Measurements from ENCODE around the gene EDNRB.

DNA sequence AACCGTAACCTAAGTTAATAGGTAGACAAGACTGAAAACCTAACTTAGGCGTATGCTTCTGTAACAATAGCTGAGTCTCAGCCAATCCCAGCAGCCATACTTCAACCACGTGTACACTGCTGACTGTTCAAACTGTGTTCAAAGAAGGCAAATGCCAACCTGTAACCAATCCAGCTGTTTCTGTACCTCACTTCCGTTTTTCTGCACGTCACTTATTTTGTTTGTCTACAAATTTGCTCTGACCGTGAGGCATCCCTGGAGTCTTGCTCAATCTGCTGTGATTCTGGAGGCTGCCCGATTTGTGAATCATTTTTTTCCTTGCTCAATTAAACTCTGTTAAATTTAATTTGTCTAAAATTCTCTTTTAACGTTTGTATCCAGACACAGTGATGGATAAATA, 59.2 kb downstream of the EDNRB start:
- TF ChIP-seq CTCF (IDR thresholded peaks at IDR 0.05 in 2 of 3, conservative IDR thresholded peaks at IDR 0.05 in 1 of 3; ENCODE audit: borderline replicate concordance in 1 of 3, insufficient read depth in 1 of 3, low read depth in 2 of 3, low read length in 2 of 3) (no peak), POLR2AphosphoS5 (IDR thresholded peaks at IDR 0.05; ENCODE audit: low read depth, low read length) (no peak), CEBPB (IDR thresholded peaks at IDR 0.05; ENCODE audit: low read depth) (no peak), EZH2 (IDR thresholded peaks at IDR 0.05) (no peak), POLR2A (IDR thresholded peaks at IDR 0.05; ENCODE audit: borderline replicate concordance, extremely low read depth, insufficient read depth, insufficient read length) (no peak), EZH2phosphoT487 (IDR thresholded peaks at IDR 0.05; ENCODE audit: borderline replicate concordance) (no peak), SIN3A (IDR thresholded peaks at IDR 0.05; ENCODE audit: low read depth) (no peak), ELF1 (IDR thresholded peaks at IDR 0.05; ENCODE audit: borderline replicate concordance, low read depth) (no peak), SP1 (IDR thresholded peaks at IDR 0.05; ENCODE audit: low read depth) (no peak)
- TF ChIP-seq, protein P1, sequence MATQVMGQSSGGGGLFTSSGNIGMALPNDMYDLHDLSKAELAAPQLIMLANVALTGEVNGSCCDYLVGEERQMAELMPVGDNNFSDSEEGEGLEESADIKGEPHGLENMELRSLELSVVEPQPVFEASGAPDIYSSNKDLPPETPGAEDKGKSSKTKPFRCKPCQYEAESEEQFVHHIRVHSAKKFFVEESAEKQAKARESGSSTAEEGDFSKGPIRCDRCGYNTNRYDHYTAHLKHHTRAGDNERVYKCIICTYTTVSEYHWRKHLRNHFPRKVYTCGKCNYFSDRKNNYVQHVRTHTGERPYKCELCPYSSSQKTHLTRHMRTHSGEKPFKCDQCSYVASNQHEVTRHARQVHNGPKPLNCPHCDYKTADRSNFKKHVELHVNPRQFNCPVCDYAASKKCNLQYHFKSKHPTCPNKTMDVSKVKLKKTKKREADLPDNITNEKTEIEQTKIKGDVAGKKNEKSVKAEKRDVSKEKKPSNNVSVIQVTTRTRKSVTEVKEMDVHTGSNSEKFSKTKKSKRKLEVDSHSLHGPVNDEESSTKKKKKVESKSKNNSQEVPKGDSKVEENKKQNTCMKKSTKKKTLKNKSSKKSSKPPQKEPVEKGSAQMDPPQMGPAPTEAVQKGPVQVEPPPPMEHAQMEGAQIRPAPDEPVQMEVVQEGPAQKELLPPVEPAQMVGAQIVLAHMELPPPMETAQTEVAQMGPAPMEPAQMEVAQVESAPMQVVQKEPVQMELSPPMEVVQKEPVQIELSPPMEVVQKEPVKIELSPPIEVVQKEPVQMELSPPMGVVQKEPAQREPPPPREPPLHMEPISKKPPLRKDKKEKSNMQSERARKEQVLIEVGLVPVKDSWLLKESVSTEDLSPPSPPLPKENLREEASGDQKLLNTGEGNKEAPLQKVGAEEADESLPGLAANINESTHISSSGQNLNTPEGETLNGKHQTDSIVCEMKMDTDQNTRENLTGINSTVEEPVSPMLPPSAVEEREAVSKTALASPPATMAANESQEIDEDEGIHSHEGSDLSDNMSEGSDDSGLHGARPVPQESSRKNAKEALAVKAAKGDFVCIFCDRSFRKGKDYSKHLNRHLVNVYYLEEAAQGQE (IDR thresholded peaks at IDR 0.05; ENCODE audit: low read depth), result no peak
- TF ChIP-seq, protein P2, sequence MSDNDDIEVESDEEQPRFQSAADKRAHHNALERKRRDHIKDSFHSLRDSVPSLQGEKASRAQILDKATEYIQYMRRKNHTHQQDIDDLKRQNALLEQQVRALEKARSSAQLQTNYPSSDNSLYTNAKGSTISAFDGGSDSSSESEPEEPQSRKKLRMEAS (IDR thresholded peaks at IDR 0.05), result no peak

Measured in HCT116 (cell line).